ENCODE data around the gene TMOD3. TPM values are rescaled to one million over a fixed set of nuclear protein-coding genes. Genes with fewer than 3 reads are reported as not detected.

TMOD3 gene
- total RNA-seq, 1 experiment from 2014 or later = 53.6 TPM

DNA sequence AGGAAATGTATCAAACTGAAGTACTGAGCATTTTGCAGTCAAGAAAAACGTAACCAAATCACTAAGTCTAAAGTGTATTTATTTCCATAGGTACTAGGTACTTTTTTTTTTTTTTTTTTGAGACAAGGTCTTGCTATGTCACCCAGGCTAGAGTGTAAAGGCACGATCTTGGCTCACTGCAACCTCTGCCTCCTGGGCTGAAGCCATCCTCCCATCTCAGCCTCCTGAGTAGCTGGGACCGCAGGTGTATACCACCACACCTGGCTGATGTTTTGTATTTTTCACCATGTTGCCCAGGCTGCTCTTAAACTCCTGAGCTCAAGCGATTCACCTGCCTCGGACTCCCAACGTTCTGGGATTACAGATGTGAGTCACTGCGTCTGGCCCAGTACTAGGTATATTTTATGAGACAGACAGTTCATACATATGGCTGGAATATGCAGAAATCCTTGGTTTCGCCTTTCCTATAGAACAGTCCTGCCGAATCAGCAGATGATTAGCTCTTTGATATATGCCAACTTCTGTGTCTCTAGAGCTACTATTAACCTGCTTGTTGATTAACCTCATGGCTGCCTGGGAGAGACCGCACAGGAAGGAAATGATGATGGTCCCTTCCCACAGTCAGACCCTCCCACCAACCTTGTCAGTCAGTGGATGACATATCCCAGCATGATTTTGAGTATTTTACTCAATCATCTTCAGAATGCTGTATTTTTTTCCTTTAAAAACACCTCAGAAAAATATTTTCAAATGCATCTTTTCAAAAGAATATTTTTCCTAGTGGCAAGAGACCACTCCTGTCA is 32.3 kb downstream of the TMOD3 start:
- CTCF ChIA-PET = interaction anchor here (0.6 kb wide), 2 partner anchors 15 to 68 kb away, joined by 3 to 5 read pairs; no protein-coding TSS in a partner anchor

DNA sequence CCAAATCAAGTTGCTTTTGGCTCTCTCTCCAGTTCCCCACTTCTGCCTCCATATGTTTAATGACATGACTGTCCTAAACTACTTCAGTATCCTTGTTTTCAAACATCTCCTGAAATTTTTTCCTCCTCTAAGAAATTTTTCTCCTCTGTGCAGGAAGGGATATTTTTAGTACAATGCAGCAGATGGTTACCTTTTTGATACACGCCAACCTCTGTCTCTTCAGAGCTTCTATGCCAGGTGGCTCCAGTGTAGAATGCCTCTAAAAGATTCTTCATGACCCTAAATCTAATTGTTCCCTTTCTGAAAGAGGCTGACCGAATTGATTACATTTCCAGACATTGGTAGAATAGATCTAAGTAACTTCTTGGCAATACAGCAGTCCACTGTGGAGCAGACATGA is 33.7 kb downstream of the TMOD3 start:
- CTCF ChIA-PET = no interaction called here
- intact Hi-C loops (cut with micrococcal nuclease; ENCODE audit: unreplicated experiment) = no loop called here
- Mint-ChIP-seq H3K4me1 (ENCODE audit: low read depth, unreplicated experiment) (peaks cover 17% of the 10 kb centered on the region), H3K27me3 (ENCODE audit: unreplicated experiment) (no peaks in the 10 kb centered on the region), H3K27ac (ENCODE audit: unreplicated experiment) (peak overlapping the region; percentile 27), H3K4me3 (ENCODE audit: low read depth, unreplicated experiment) (no peak overlapping the region), H3K36me3 (ENCODE audit: insufficient read depth, unreplicated experiment) (peaks cover 7% of the 10 kb centered on the region), H3K9me3 (ENCODE audit: low read depth, unreplicated experiment) (no peaks in the 10 kb centered on the region)
- no peak for DNase-seq
- TF ChIP-seq, protein P1, sequence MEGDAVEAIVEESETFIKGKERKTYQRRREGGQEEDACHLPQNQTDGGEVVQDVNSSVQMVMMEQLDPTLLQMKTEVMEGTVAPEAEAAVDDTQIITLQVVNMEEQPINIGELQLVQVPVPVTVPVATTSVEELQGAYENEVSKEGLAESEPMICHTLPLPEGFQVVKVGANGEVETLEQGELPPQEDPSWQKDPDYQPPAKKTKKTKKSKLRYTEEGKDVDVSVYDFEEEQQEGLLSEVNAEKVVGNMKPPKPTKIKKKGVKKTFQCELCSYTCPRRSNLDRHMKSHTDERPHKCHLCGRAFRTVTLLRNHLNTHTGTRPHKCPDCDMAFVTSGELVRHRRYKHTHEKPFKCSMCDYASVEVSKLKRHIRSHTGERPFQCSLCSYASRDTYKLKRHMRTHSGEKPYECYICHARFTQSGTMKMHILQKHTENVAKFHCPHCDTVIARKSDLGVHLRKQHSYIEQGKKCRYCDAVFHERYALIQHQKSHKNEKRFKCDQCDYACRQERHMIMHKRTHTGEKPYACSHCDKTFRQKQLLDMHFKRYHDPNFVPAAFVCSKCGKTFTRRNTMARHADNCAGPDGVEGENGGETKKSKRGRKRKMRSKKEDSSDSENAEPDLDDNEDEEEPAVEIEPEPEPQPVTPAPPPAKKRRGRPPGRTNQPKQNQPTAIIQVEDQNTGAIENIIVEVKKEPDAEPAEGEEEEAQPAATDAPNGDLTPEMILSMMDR (IDR thresholded peaks at IDR 0.05; ENCODE audit: unreplicated experiment) = no peak
- BruUV-seq (replicated peaks) = no TSS peak

More for the DNA sequence above, 32.3 kb downstream of the TMOD3 start:
- DNase-seq = no peak
- Mint-ChIP-seq H3K36me3 (ENCODE audit: insufficient read depth, unreplicated experiment) (peaks cover 7% of the 10 kb centered on the region), H3K4me1 (ENCODE audit: low read depth, unreplicated experiment) (peaks cover 4% of the 10 kb centered on the region), H3K27ac (ENCODE audit: unreplicated experiment) (no peak overlapping the region), H3K9me3 (ENCODE audit: low read depth, unreplicated experiment) (no peaks in the 10 kb centered on the region), H3K27me3 (ENCODE audit: unreplicated experiment) (no peaks in the 10 kb centered on the region), H3K4me3 (ENCODE audit: low read depth, unreplicated experiment) (no peak overlapping the region)
- TF ChIP-seq, protein P1 (IDR thresholded peaks at IDR 0.05; ENCODE audit: unreplicated experiment) = no peak
- no TSS peak for BruUV-seq (replicated peaks)
- intact Hi-C loops (cut with micrococcal nuclease; ENCODE audit: unreplicated experiment) = no loop called here

DNA sequence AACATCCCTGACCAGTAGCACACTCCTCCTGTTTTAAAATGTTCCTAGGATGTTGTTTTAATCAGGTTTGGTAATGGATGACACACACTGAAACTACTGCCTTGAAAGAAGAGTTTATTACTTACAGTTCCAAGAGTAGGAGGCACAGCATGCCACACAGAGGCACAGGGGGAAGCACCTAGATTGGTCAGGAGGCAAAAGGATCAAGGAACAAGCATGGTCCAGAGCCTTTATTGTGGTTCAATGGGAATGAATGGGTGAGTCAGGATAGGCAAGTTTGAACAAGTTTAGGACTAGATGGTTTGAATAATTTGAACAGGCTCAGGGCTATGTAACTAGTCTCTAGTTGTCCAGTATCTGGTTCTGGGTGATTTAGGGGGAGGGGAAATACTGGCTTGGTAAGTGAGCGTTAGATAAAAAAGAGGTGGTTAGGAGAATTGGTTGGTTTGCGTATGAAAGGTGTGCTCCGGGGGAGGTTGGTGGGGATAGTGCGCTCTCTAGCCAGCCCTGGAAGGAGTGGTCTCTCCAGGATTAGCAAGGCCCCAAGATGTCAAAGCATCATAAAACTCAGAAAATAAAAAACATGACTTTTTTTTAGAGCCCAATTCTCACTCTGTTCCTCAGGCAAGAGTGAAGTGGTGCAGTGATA is 35.1 kb downstream of the TMOD3 start:
- H3K4me1 Mint-ChIP-seq (ENCODE audit: low read depth, unreplicated experiment) = peaks cover 25% of the 10 kb centered on the region
- intact Hi-C loops (cut with micrococcal nuclease; ENCODE audit: unreplicated experiment) = loop anchor here (5.0 kb wide), 1 partner anchor 32 kb away; no protein-coding TSS in a partner anchor
- no peak overlapping the region for H3K27ac Mint-ChIP-seq (ENCODE audit: unreplicated experiment)
- peaks cover 11% of the 10 kb centered on the region for H3K36me3 Mint-ChIP-seq (ENCODE audit: insufficient read depth, unreplicated experiment)
- BruUV-seq (replicated peaks) = no TSS peak
- no peak overlapping the region for H3K4me3 Mint-ChIP-seq (ENCODE audit: low read depth, unreplicated experiment)
- H3K27me3 Mint-ChIP-seq (ENCODE audit: unreplicated experiment) = no peaks in the 10 kb centered on the region
- CTCF ChIA-PET = no interaction called here
- no peaks in the 10 kb centered on the region for H3K9me3 Mint-ChIP-seq (ENCODE audit: low read depth, unreplicated experiment)
- no peak for DNase-seq
- TF ChIP-seq, protein P1 (IDR thresholded peaks at IDR 0.05; ENCODE audit: unreplicated experiment) = no peak

DNA sequence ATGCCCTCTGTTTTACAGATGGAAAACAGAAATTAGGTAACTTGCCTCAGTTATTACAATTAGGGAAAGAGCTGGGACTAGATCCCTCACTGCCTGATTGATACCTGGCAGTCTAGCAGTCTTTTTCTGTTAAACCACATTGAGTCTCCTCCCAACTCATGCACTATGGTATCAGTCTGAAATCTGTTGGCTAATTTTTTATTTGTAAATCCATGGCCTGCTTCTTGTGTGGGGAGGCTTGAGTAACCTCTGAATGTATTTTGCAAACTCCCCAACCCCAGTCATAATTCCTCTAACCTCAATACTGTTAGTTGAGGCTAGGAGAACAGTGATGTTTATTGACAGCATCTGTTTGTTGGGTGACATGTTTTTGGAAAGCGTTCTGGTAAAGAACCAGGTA is 35.9 kb downstream of the TMOD3 start:
- TF ChIP-seq, protein P1 (IDR thresholded peaks at IDR 0.05; ENCODE audit: unreplicated experiment) = no peak
- H3K9me3 Mint-ChIP-seq (ENCODE audit: low read depth, unreplicated experiment) = no peaks in the 10 kb centered on the region
- H3K27ac Mint-ChIP-seq (ENCODE audit: unreplicated experiment) = no peak overlapping the region
- DNase-seq = no peak
- H3K4me1 Mint-ChIP-seq (ENCODE audit: low read depth, unreplicated experiment) = peaks cover 25% of the 10 kb centered on the region
- peaks cover 11% of the 10 kb centered on the region for H3K36me3 Mint-ChIP-seq (ENCODE audit: insufficient read depth, unreplicated experiment)
- no peak overlapping the region for H3K4me3 Mint-ChIP-seq (ENCODE audit: low read depth, unreplicated experiment)
- H3K27me3 Mint-ChIP-seq (ENCODE audit: unreplicated experiment) = no peaks in the 10 kb centered on the region
- intact Hi-C loops (cut with micrococcal nuclease; ENCODE audit: unreplicated experiment) = loop anchor here (5.0 kb wide), 1 partner anchor 33 kb away; no protein-coding TSS in a partner anchor
- no TSS peak for BruUV-seq (replicated peaks)
- CTCF ChIA-PET = interaction anchor here (0.5 kb wide), 1 partner anchor 11 kb away, joined by 4 read pairs; no protein-coding TSS in a partner anchor
